HG03565 (cell line): ENCODE results near the gene TRAPPC6A.
A peak's percentile ranks its signal among the peaks of the same experiment; 100 is the strongest.

Experiments used
- ATAC-seq: cut with Tn5 transposase; IDR thresholded peaks from one replicate; pipeline ENCODE4 v1.9.1; 2021; ENCODE audit warnings: mild to moderate bottlenecking, moderate library complexity; ENCODE audit not compliant: unreplicated experiment

TRAPPC6A gene

GRCh38 chr19:45150180-45150579 is 27.9 kb downstream of the TRAPPC6A start:
- no peak for ATAC-seq

GRCh38 chr19:45149129-45149528 is 28.9 kb downstream of the TRAPPC6A start:
- ATAC-seq, result no peak

DNA sequence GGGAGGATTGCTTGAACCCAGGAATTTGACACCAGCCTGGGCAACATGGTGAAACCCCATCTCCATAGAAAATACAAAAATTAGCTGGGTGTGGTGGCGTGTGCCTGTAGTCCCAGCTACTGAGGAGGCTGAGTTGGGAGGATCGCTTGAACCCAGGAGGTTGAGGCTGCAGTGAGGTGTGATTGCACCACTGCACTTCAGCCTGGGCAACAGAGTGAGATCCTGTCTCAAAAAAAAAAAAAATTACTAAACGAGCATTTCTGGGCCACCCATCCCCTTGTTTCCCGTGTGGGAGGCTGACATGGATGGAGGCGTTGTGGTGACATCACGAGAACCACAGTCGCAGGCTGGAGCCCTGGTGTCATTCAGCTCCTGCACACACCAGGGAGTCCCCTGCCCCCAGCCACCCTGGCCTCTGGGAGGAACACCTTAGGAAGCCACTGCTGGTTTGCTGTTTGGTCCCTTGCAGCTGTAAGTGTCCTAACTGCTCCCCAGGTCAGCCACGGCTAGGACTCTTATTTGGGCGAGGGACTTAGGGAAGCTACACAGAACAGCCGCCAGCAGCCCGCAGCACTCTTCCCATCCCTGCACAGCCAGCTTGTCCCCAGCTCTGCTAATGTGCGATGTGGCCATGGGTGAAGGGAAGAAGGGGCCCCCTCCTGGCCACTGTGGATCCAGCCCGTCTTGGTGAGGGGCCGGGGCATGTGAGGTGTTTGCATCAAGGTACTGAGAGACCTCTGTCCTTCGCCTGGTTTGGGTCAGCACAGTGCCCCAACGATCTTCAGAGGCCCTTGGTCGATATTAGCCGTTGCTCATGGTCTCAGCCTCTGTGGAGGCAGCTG is 30.0 kb downstream of the TRAPPC6A start:
- no peak for ATAC-seq

DNA sequence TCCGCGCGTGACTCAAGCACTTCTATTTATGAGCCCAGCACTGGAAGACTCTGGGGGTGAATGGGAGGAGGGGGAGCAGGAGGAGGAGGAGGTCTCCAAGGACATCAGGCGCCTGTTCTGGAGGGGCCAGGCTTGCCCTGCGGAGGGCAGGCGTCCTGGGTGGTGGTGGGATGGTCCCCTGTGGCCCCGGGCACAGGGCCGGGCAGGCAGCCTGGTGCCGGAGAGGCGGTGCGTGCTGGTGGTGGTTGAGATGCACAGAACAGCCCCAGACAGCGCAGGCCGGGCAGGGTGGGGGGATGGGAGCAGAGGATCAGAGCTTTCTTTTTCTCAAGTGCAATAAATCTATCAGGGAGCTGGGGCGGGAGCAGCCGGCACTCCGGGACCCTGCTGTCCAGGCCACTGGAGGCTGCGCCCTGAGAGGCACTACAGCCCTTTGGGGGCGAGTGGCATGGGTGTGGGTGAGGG is 31.3 kb downstream of the TRAPPC6A start:
- ATAC-seq, result no peak

- ATAC-seq, result no peak
Observed at GRCh38 chr19:45146251-45146650, 31.8 kb downstream of the TRAPPC6A start.

GRCh38 chr19:45145270-45146189 is 32.5 kb downstream of the TRAPPC6A start:
- ATAC-seq, result no peak

GRCh38 chr19:45144431-45145269 is 33.4 kb downstream of the TRAPPC6A start:
- ATAC-seq, result no peak

DNA sequence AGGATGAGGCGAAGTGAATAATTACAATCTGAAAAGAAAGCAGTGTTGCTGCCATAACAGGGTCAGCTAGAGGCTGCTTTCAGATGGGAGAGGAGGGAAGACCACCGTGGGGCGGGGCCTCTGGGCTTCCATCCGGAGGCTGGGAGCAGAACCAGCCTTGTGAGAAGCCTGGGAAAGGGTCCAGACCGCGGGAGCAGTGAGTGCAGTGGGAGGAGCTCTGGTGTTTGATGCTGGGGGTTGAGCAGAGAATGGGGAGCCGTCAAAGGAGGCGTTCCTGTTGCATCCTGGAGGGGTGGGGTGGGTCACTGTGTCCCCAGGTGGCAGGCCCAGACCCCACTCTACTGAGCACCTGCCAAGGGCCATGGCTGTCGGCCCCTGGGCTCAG is 35.3 kb downstream of the TRAPPC6A start:
- no peak for ATAC-seq

DNA sequence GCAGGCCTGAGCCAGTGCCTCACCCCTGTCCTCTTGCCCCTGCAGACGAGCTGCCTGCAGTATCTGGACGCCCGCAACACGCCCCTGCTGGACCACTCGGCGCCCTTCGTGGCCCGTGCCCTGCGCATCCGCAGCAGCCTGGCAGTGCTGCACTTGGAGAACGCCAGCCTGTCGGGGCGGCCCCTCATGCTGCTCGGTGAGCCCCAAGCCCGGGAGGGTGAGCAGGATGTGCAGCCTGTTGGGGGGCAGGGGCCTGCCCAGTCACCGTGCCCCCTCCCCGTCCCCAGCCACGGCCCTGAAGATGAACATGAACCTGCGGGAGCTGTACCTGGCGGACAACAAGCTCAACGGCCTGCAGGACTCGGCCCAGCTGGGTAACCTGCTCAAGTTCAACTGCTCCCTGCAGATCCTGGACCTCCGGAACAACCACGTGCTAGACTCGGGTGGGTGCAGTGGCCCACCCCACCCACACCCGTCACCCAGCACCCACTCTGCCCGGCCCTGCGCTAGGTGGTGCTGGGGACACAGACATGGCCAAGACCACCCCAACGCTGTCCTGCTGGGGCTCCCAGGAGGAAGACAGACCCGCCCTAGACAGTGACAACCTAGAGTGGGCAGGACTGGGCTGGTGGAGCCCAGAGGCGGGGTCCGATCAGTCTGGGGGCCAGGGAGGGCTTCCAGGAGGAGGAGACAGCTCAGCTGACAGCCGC is 35.9 kb downstream of the TRAPPC6A start:
- ATAC-seq, result no peak

- ATAC-seq, result no peak
Observed at GRCh38 chr19:45141203-45141900, 36.7 kb downstream of the TRAPPC6A start.

GRCh38 chr19:45140533-45140932 is 37.5 kb downstream of the TRAPPC6A start:
- ATAC-seq, result no peak

DNA sequence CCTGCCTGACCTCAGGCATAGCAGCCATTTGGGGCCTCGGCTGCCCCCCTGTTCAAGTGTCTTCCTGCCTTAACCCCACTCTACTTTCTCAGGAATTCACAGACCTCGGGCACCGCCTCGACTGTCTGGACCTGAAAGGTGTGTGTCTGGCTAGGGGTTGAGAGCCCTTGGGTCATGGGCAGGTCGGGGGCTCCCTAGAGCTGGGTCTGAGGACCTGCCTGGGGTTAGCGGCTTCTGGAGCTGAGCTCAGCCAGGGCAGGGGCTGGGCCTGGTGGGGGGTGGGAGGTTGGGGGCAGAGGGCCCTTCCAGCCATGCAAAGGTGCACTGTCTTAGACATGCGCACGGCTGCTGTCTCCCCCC is 37.9 kb downstream of the TRAPPC6A start:
- ATAC-seq, result no peak

- no peak for ATAC-seq
Observed at GRCh38 chr19:45139286-45140143, 38.5 kb downstream of the TRAPPC6A start.

DNA sequence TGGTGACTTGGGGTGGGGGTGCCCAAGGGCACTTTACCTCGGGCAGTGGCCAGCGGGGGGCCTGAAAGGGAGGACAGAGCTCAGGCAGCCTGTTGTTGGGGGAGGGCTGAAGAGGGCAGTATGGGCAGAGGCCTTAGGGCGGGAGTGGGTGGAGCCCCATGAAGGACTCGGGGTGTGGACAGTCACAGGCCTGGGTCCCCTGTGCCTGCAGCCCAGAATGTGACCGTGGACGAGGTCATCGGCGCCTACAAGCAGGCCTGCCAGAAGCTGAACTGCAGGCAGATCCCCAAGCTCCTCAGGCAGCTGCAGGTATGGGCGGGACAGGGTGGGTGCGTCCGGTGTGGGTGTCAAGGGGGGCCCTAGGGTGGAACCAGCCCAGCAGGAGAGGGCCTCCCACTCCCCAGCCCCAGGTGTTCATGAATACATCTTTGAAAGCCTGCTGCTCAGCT is 39.7 kb downstream of the TRAPPC6A start:
- ATAC-seq, result no peak

GRCh38 chr19:45137179-45137761 is 40.8 kb downstream of the TRAPPC6A start:
- peak; percentile 60 for ATAC-seq

GRCh38 chr19:45136507-45137178 is 41.4 kb downstream of the TRAPPC6A start:
- no peak for ATAC-seq

- no peak for ATAC-seq
Observed at GRCh38 chr19:45135176-45135885, 42.7 kb downstream of the TRAPPC6A start.
